ENCODE measurements around the gene NR5A2. TPM values are rescaled to one million over a fixed set of nuclear protein-coding genes. Genes with fewer than 3 reads are reported as not detected.

NR5A2 gene
- total RNA-seq, 3 donors from 2014 or later = 32.7 to 75.3 (median 47.9) TPM

DNA sequence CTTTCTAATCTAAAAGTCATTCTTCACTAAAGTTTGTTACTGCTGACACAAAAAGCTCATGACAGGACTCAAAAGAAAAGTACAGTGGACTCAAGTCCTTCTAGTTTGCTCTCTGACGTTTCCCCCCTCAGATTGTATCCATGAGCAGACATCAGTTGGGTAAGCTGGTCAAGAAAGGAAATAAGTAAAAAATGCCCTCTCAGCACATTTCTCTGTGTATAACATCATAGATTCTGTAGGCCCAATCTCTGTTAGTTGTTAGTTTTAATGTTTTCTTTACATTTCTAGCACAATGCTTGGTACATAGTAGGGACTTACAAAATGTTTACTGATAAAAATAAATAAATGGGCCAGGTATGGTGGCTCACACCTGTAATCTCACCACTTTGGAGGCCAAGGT is 96.8 kb downstream of the NR5A2 start:
- no peaks in the 10 kb centered on the region for H3K36me3 ChIP-seq (ENCODE audit: low read depth)
- ATAC-seq = no peak

DNA sequence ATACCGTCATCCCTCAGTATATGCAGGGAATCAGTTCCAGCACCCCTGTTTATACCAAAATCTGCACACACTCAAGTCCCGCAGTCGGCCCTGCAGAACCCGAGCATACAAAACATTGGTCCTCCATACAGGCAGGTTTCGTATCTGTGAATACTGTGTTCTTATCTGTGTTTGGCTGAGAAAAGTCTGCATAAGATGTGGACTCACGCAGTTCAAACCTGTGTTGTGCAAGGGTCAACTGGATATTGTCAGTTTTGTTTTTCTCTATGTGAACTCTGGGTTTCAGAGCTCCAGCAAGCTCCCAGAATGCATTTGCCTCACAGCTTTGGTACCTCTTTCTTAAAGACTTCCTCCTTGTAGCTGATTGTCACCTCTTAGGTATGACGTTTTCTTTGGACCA is 100.6 kb downstream of the NR5A2 start:
- H3K4me1 ChIP-seq (ENCODE audit: low read depth) = peaks cover 4% of the 10 kb centered on the region
- ATAC-seq = no peak
- H3K36me3 ChIP-seq (ENCODE audit: low read depth) = no peaks in the 10 kb centered on the region
- TF ChIP-seq, protein P1, sequence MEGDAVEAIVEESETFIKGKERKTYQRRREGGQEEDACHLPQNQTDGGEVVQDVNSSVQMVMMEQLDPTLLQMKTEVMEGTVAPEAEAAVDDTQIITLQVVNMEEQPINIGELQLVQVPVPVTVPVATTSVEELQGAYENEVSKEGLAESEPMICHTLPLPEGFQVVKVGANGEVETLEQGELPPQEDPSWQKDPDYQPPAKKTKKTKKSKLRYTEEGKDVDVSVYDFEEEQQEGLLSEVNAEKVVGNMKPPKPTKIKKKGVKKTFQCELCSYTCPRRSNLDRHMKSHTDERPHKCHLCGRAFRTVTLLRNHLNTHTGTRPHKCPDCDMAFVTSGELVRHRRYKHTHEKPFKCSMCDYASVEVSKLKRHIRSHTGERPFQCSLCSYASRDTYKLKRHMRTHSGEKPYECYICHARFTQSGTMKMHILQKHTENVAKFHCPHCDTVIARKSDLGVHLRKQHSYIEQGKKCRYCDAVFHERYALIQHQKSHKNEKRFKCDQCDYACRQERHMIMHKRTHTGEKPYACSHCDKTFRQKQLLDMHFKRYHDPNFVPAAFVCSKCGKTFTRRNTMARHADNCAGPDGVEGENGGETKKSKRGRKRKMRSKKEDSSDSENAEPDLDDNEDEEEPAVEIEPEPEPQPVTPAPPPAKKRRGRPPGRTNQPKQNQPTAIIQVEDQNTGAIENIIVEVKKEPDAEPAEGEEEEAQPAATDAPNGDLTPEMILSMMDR (IDR thresholded peaks at IDR 0.05) = no peak
- no peaks in the 10 kb centered on the region for H3K9me3 ChIP-seq
- intact Hi-C loops (cut with DNase I, micrococcal nuclease) = no loop called here
- H3K4me3 ChIP-seq = no peak overlapping the region
- no peak for DNase-seq

More for the DNA sequence above, 96.8 kb downstream of the NR5A2 start:
- TF ChIP-seq, protein P1 (IDR thresholded peaks at IDR 0.05) = no peak
- no peaks in the 10 kb centered on the region for H3K4me1 ChIP-seq (ENCODE audit: low read depth)
- no peak for DNase-seq
- intact Hi-C loops (cut with DNase I, micrococcal nuclease) = no loop called here
- no peaks in the 10 kb centered on the region for H3K9me3 ChIP-seq
- no peak overlapping the region for H3K4me3 ChIP-seq

DNA sequence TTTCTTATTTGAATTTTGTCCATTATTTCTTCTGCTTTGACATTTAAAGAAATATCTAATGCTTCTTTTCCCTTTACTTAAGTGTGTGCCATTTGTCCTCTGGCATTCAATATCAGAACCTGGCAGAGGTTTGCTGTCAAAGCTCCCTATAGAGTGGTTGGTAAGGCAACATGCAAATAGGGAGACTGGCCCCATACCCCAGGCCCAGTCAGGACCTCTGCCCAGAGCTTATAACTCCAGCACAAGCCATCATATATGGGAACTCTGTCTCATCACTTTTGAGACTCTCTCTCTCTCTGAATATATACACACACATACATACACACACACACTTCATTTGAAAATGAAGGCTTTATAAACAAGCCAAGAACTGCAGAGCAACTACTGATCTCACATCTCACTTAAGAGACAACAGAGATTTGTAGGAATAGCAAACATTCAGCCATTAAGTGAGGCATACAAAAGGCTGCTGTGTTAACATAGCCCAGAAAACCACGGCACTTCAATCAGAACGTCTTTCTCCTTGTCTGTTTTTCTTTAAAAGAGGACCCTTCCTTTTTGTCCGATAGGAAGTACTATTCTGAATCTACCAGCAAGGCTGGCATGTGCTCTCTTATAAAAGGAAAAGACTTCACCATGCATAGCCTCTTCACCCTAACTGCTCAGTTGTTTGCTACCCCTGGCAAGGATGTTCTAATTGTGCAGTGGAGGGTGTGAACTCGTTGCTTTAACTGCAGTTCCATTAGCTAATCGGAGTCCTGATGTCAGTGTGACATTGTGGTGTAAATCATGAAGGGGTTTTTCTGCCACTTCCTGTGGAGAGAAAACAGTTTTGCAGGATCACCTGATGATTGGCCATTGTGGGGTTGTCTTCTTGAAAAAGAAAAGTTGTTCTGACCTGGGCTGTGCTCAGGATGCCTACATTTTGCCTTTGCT is 101.7 kb downstream of the NR5A2 start:
- no peaks in the 10 kb centered on the region for H3K9me3 ChIP-seq
- peak; percentile 29 for ATAC-seq
- intact Hi-C loops (cut with DNase I, micrococcal nuclease) = no loop called here
- no peak overlapping the region for H3K4me3 ChIP-seq
- H3K36me3 ChIP-seq (ENCODE audit: low read depth) = no peaks in the 10 kb centered on the region
- peaks cover 4% of the 10 kb centered on the region for H3K4me1 ChIP-seq (ENCODE audit: low read depth)
- TF ChIP-seq, protein P1 (IDR thresholded peaks at IDR 0.05) = no peak
- no peak for DNase-seq

GRCh38 chr1:200130552-200130951 is 103.0 kb downstream of the NR5A2 start:
- intact Hi-C loops (cut with DNase I, micrococcal nuclease) = no loop called here
- ATAC-seq = peak; percentile 59
- DNase-seq = no peak

DNA sequence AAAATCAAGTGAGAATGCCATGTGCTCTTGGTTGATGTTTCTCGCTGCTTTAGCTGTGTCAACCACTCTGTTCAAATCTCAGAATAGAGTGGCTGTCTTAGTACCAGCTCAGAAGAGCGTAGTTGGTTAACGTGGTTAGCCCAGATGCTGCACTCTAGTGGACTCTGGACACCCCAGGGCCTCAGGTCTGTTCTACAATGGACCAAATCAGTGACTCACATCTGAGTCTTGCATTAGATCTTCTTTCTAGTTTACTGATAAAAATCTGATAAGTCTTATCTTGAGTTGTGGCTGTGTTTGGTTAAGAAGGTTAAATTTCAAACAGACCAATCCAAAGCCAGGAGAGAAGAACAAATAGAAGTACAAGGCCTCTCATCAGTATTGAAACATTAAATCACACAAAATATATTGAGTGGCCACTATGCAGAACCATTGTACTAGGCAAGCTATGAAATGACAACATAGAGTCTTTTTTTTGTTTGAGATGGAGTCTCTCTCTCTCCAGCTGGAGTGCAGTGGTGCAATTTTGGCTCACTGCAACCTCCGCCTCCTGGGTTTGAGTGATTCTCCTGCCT is 104.1 kb downstream of the NR5A2 start:
- intact Hi-C loops (cut with DNase I, micrococcal nuclease) = no loop called here
- peaks cover 4% of the 10 kb centered on the region for H3K4me1 ChIP-seq (ENCODE audit: low read depth)
- no peak for DNase-seq
- peak; percentile 92 for ATAC-seq
- TF ChIP-seq, protein P1 (IDR thresholded peaks at IDR 0.05) = no peak
- H3K36me3 ChIP-seq (ENCODE audit: low read depth) = no peaks in the 10 kb centered on the region
- H3K4me3 ChIP-seq = no peak overlapping the region
- H3K9me3 ChIP-seq = no peaks in the 10 kb centered on the region

More at GRCh38 chr1:200130552-200130951, 103.0 kb downstream of the NR5A2 start:
- no peaks in the 10 kb centered on the region for H3K36me3 ChIP-seq (ENCODE audit: low read depth)
- TF ChIP-seq, protein P1 (IDR thresholded peaks at IDR 0.05) = no peak
- H3K4me3 ChIP-seq = no peak overlapping the region
- H3K9me3 ChIP-seq = no peaks in the 10 kb centered on the region
- peaks cover 4% of the 10 kb centered on the region for H3K4me1 ChIP-seq (ENCODE audit: low read depth)
